Kidney epithelial cell (primary cell): Measurements from ENCODE around the gene SLC17A5. TPM values are rescaled to one million over a fixed set of nuclear protein-coding genes. Genes with fewer than 3 reads are reported as not detected.

Source experiments
- DNase-seq: peaks from one replicate; pipeline ENCODE4 v3.0.0-alpha.2; 2010; ENCODE audit warnings: low read depth
- H3K27me3 ChIP-seq: 2 replicates; pipeline ENCODE4 v1.6.0; 2011; ENCODE audit warnings: low read length; ENCODE audit not compliant: control insufficient read depth, insufficient read depth
- H3K36me3 ChIP-seq: 2 replicates; pipeline ENCODE4 v1.5.1; 2011; ENCODE audit warnings: low read length; ENCODE audit not compliant: control insufficient read depth, insufficient read depth
- H3K4me3 ChIP-seq: 2 replicates; pipeline ENCODE4 v1.5.1; 2011; ENCODE audit warnings: low read depth, mild to moderate bottlenecking, control low read depth, low read length
- total RNA-seq: library from RNA; depleted of rRNA; stranded (reverse); fragments of >200 nt; gene quantifications from 2 replicates; pipeline ENCODE4 v1.2.3, GENCODE V29; 2015
- TF ChIP-seq, protein P1 (sequence below): IDR thresholded peaks from 2 replicates; pipeline ENCODE4 v1.5.1; 2011; ENCODE audit warnings: mild to moderate bottlenecking, moderate library complexity, low read length, control low read depth, inconsistent platforms; ENCODE audit not compliant: insufficient read depth, poor library complexity, severe bottlenecking

The SLC17A5 gene
- total RNA-seq, 1 donor from 2014 or later: 22.5 TPM

DNA sequence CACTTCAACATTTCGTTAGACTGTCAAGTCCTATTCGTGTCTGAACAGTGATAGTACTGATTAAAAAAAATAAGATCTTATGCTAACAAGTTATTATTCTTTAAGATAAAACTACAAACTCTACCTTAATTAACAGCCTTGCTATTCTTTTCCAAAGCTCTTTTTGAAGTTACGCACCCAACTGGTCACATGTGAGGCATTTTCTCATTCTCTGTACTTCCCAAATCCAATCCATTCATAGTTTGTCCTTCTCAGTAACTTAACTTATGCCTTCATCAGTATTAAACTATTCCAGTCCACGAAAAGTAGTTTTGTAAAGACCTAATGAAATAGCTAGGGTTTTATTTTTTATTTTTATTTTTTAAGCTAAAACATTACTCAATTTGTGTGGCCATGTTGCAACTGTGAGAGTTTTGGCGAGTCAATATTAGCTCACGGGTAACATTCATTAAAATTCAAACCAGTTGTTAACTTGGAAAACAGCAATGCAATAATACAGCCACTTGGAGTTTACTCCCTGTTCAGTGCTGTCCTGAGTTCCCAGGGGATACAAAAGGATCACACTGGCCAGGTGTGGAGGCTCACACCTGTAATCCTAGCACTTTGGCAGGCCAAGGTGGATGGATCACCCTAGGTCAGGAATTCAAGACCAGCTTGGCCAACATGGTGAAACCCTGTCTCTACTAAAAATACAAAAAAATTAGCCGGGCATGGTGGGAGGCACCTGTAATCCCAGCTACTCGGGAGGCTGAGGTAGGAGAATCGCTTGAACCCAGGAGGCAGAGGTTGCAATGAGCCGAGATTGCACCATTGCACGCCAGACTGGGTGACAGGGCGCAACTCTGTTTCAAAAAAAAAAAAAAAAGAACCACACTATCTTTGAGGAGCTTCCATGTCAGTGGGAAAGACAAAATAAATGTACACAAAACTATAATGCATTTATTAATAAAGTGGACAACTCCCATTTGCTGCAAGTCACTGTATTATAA, 105.0 kb downstream of the SLC17A5 start:
- DNase-seq: no peak
- H3K27me3 ChIP-seq: no peaks in the 10 kb centered on the region
- TF ChIP-seq, protein P1, sequence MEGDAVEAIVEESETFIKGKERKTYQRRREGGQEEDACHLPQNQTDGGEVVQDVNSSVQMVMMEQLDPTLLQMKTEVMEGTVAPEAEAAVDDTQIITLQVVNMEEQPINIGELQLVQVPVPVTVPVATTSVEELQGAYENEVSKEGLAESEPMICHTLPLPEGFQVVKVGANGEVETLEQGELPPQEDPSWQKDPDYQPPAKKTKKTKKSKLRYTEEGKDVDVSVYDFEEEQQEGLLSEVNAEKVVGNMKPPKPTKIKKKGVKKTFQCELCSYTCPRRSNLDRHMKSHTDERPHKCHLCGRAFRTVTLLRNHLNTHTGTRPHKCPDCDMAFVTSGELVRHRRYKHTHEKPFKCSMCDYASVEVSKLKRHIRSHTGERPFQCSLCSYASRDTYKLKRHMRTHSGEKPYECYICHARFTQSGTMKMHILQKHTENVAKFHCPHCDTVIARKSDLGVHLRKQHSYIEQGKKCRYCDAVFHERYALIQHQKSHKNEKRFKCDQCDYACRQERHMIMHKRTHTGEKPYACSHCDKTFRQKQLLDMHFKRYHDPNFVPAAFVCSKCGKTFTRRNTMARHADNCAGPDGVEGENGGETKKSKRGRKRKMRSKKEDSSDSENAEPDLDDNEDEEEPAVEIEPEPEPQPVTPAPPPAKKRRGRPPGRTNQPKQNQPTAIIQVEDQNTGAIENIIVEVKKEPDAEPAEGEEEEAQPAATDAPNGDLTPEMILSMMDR: no peak
- no peak overlapping the region for H3K4me3 ChIP-seq
- no peaks in the 10 kb centered on the region for H3K36me3 ChIP-seq

DNA sequence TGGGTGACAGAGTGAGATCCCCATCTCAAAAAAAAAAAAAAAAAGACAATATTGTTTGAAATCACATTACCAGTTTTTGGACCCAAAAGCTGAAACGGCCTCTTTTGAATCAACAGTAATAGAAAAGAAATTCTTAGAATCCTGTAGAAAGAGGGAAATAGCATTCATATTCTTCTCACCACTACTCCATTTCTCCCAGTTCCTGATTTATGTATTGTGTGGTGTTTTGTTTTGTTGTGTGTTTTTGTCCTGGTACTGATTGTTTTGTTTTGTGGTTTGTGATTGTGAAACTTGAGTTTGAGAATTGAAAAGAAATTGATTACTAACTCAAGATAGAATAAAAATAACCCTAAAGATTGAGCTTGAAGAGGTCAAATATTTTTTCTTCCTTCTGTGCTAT, 106.8 kb downstream of the SLC17A5 start:
- TF ChIP-seq, protein P1: no peak
- Histone ChIP-seq H3K4me3 (no peak overlapping the region), H3K36me3 (no peaks in the 10 kb centered on the region), H3K27me3 (no peaks in the 10 kb centered on the region)
- no peak for DNase-seq

Other genes with a start within 250 kb of the SLC17A5 start
- 8.1 and 9.5 TPM in 2 replicates for gene CGAS, start 201.7 kb downstream of the SLC17A5 start, total RNA-seq
- 27.5 and 34.9 TPM in 2 replicates for gene MTO1, start 192.3 kb downstream of the SLC17A5 start, total RNA-seq
- 16,505 and 18,187 TPM in 2 replicates for gene EEF1A1, start 133.0 kb downstream of the SLC17A5 start, total RNA-seq
- 8.6 and 10.4 TPM in 2 replicates for gene CD109, start 42.2 kb upstream of the SLC17A5 start, total RNA-seq